IMR-90 (cell line): ENCODE data around the gene PRUNE2. TPM values are rescaled to one million over a fixed set of nuclear protein-coding genes. Genes with fewer than 3 reads are reported as not detected.

ENCODE experiments used
- ATAC-seq: fragments of 200-7000 bp; cut with Tn5 transposase; 2 replicates; pipeline ENCODE4 v1.9.1; 2020; ENCODE audit warnings: low read depth, mild to moderate bottlenecking, moderate library complexity
- BruUV-seq: library from RNA; stranded (reverse); fragments of 400-500 nt; replicated peaks from 2 replicates; lab custom pipeline; 2021; lab: Mats Ljungman, UMichigan
- CTCF ChIA-PET: fragments of 300-600 bp; formaldehyde crosslinking; extraction: SDS; loops from one replicate; lab custom pipeline; 2021; ENCODE audit warnings: antibody characterized with exemption; lab: Yijun Ruan, JAX
- POLR2A ChIA-PET: fragments of 300-600 bp; sonication (Branson Sonifier 250); formaldehyde crosslinking; loops from one replicate; lab custom pipeline; 2022; ENCODE audit warnings: antibody characterized with exemption; ENCODE audit not compliant: unreplicated experiment; lab: Charles Lee
- DNase-seq: peaks from one replicate; pipeline ENCODE4 v3.0.0; 2013
- H2AFZ ChIP-seq: replicated peaks from 2 replicates; pipeline ENCODE3; 2013; ENCODE audit warnings: low read length, mild to moderate bottlenecking; ENCODE audit not compliant: poor library complexity
- H2AK5ac ChIP-seq: 2 replicates; pipeline ENCODE4 v1.6.1; 2013; ENCODE audit warnings: low read depth, low read length, inconsistent platforms
- H2AK9ac ChIP-seq: replicated peaks from 2 replicates; pipeline ENCODE3; 2013; ENCODE audit warnings: mild to moderate bottlenecking, low read depth, low read length, moderate library complexity; ENCODE audit not compliant: poor library complexity
- H2BK120ac ChIP-seq: 2 replicates; pipeline ENCODE4 v1.6.1; 2013; ENCODE audit warnings: low read depth, low read length, inconsistent platforms
- H2BK15ac ChIP-seq: 3 replicates; pipeline ENCODE4 v1.6.1; 2013; ENCODE audit warnings: low read depth, low read length, inconsistent platforms
- H2BK20ac ChIP-seq: 2 replicates; pipeline ENCODE4 v1.6.1; 2013; ENCODE audit warnings: low read depth, mild to moderate bottlenecking, inconsistent platforms, low read length, moderate library complexity
- H2BK5ac ChIP-seq: 2 replicates; pipeline ENCODE4 v1.6.1; 2013; ENCODE audit warnings: mild to moderate bottlenecking, low read depth, low read length, inconsistent platforms; ENCODE audit not compliant: poor library complexity, severe bottlenecking
- H3K14ac ChIP-seq: replicated peaks from 2 replicates; pipeline ENCODE4 v1.6.1; 2013; ENCODE audit warnings: low read depth, low read length, inconsistent platforms
- H3K18ac ChIP-seq: 2 replicates; pipeline ENCODE4 v1.6.1; 2013; ENCODE audit warnings: low read depth, low read length, control low read depth
- H3K23ac ChIP-seq: 2 replicates; pipeline ENCODE4 v1.6.1; 2013; ENCODE audit warnings: low read depth, low read length, inconsistent platforms
- H3K27ac ChIP-seq: 2 replicates; pipeline ENCODE4 v1.5.1; 2013; ENCODE audit warnings: mild to moderate bottlenecking, control low read depth, low read length; ENCODE audit not compliant: insufficient read depth
- H3K27me3 ChIP-seq: 2 replicates; pipeline ENCODE4 v1.6.1; 2013; ENCODE audit warnings: low read length; ENCODE audit not compliant: control insufficient read depth, insufficient read depth
- H3K36me3 ChIP-seq: 2 replicates; pipeline ENCODE4 v1.6.1; 2013; ENCODE audit warnings: low read length, mixed read lengths; ENCODE audit not compliant: control insufficient read depth, insufficient read depth
- H3K4ac ChIP-seq: 2 replicates; pipeline ENCODE4 v1.6.1; 2013; ENCODE audit warnings: low read depth, low read length, inconsistent platforms
- H3K4me1 ChIP-seq: 2 replicates; pipeline ENCODE4 v1.6.1; 2013; ENCODE audit warnings: low read length, mixed read lengths; ENCODE audit not compliant: control insufficient read depth, insufficient read depth
- H3K4me2 ChIP-seq: 2 replicates; pipeline ENCODE4 v1.6.1; 2013; ENCODE audit warnings: low read depth, mild to moderate bottlenecking, control low read depth, low read length, moderate library complexity
- H3K4me3 ChIP-seq: 2 replicates; pipeline ENCODE4 v1.5.1; 2013; ENCODE audit warnings: low read depth, mild to moderate bottlenecking, control low read depth, low read length, moderate library complexity; ENCODE audit not compliant: insufficient read depth
- H3K56ac ChIP-seq: 2 replicates; pipeline ENCODE4 v1.6.1; 2013; ENCODE audit warnings: low read length, inconsistent platforms; ENCODE audit not compliant: insufficient read depth; ENCODE audit errors: extremely low read depth
- H3K79me1 ChIP-seq, 2 experiments: 2 replicates each; pipeline ENCODE4 v1.6.1; 2013; ENCODE audit warnings: low read length in 2 of 2, inconsistent platforms in 1 of 2, low read depth in 1 of 2
- H3K9ac ChIP-seq: 2 replicates; pipeline ENCODE4 v1.6.1; 2013; ENCODE audit warnings: low read depth, low read length, control low read depth
- H3K9me1 ChIP-seq: 2 replicates; pipeline ENCODE4 v1.6.1; 2013; ENCODE audit warnings: low read length, inconsistent platforms; ENCODE audit not compliant: insufficient read depth
- H3K9me3 ChIP-seq: 2 replicates; pipeline ENCODE4 v1.6.1; 2013; ENCODE audit warnings: low read length; ENCODE audit not compliant: control insufficient read depth, insufficient read depth
- H4K20me1 ChIP-seq: 2 replicates; pipeline ENCODE4 v1.6.1; 2013; ENCODE audit warnings: low read length, inconsistent platforms; ENCODE audit not compliant: insufficient read depth
- H4K5ac ChIP-seq: 2 replicates; pipeline ENCODE4 v1.6.1; 2013; ENCODE audit warnings: mild to moderate bottlenecking, low read depth, low read length, control low read depth
- H4K8ac ChIP-seq, 2 experiments: 2 replicates each; pipeline ENCODE4 v1.6.1; 2013; ENCODE audit warnings: low read depth in 2 of 2, low read length in 2 of 2, control low read depth in 1 of 2, inconsistent platforms in 1 of 2
- H4K91ac ChIP-seq: 2 replicates; pipeline ENCODE4 v1.6.1; 2013; ENCODE audit warnings: low read depth, low read length, inconsistent platforms; ENCODE audit not compliant: insufficient read depth
- FOS ChIP-seq: fragments of 150-350 bp; IDR thresholded peaks from 2 replicates; pipeline ENCODE4 v1.6.1; 2016; ENCODE audit warnings: low read depth, low read length
- WGBS, 2 experiments: methylation state at CpG; one replicate each; pipeline versions ENCODE4 v1.1.5 to v1.1.7; 2013; ENCODE audit warnings: missing lambda C conversion rate in 2 of 2; ENCODE audit not compliant: insufficient read length in 1 of 2; ENCODE audit errors: extremely low coverage in 2 of 2; 5-methylcytosine and 5-hydroxymethylcytosine counted together
- dilution Hi-C: fragments of 300-500 bp; cut with HindIII; formaldehyde crosslinking; loops from one replicate; pipeline ENCODE4 v1.14.3; 2018; ENCODE audit warnings: low sequenced_read_pairs; ENCODE audit not compliant: unreplicated experiment
- in situ Hi-C: fragments of 300-500 bp; cut with MboI; formaldehyde crosslinking; loops from 3 replicates; pipeline ENCODE4 v1.14.3; 2019; ENCODE audit warnings: low sequenced_read_pairs, inconsistent platforms, mixed read lengths
- intact Hi-C: fragments of 100-400 bp; cut with micrococcal nuclease; formaldehyde crosslinking; loops from 2 replicates; pipeline ENCODE4 v1.10.0; 2022
- polyA plus RNA-seq, 3 experiments: library from polyadenylated mRNA; depleted of rRNA; stranded (reverse); fragments of >200 nt; gene quantifications; 2 replicates each; pipeline ENCODE4 v1.2.3, GENCODE V29; 2012; ENCODE audit warnings: low replicate concordance in 1 of 3
- total RNA-seq: library from RNA; depleted of rRNA; stranded (reverse); fragments of >200 nt; gene quantifications from 2 replicates; pipeline ENCODE4 v1.2.3, GENCODE V29; 2012

PRUNE2 gene
- total and polyA plus RNA-seq, 2 of the 4 experiments (the other 2 are of a cell fraction): 0.70 to 1.6 TPM

GRCh38 chr9:76642701-76643209, 263.2 kb downstream of the PRUNE2 start:
- BruUV-seq: no TSS peak

More at GRCh38 chr9:76642701-76643209, 263.2 kb downstream of the PRUNE2 start:
- no peak overlapping the region for H2BK5ac ChIP-seq
- no peaks in the 10 kb centered on the region for H4K20me1 ChIP-seq
- no peak overlapping the region for H4K8ac ChIP-seq
- no peak overlapping the region for H3K14ac ChIP-seq
- H3K18ac ChIP-seq: no peak overlapping the region
- no peak overlapping the region for H3K4ac ChIP-seq
- no peaks in the 10 kb centered on the region for H3K9me3 ChIP-seq
- no peaks in the 10 kb centered on the region for H3K9me1 ChIP-seq
- TF ChIP-seq FOS: no peak
- ChIA-PET POLR2A (no interaction called here), CTCF (no interaction called here)
- H3K23ac ChIP-seq: no peak overlapping the region
- no peak overlapping the region for H3K27ac ChIP-seq
- no peak overlapping the region for H4K5ac ChIP-seq
- no peaks in the 10 kb centered on the region for H3K4me1 ChIP-seq
- H2AK9ac ChIP-seq: no peak overlapping the region
- in situ Hi-C loops (no loop called here), intact Hi-C loops (no loop called here), dilution Hi-C loops (no loop called here)
- no peak for DNase-seq
- H3K36me3 ChIP-seq: no peaks in the 10 kb centered on the region
- H3K4me2 ChIP-seq: no peak overlapping the region
- H2BK120ac ChIP-seq: no peak overlapping the region
- no peak overlapping the region for H2BK15ac ChIP-seq
- H2AK5ac ChIP-seq: no peak overlapping the region
- no peak for ATAC-seq
- H4K91ac ChIP-seq: no peak overlapping the region
- H3K9ac ChIP-seq: no peak overlapping the region
- no peak overlapping the region for H3K56ac ChIP-seq
- no peaks in the 10 kb centered on the region for H3K27me3 ChIP-seq
- H2AFZ ChIP-seq: no peak overlapping the region
- no CpG with 5 or more reads among the region's 5 CpGs for WGBS, 2 experiments
- H2BK20ac ChIP-seq: no peak overlapping the region
- no peak overlapping the region for H3K4me3 ChIP-seq
- H3K79me1 ChIP-seq: no peaks in the 10 kb centered on the region
